HG03457 (cell line): Measurements from ENCODE around the gene P2RX7.

ENCODE experiments used
- ATAC-seq: cut with Tn5 transposase; IDR thresholded peaks from one replicate; pipeline ENCODE4 v1.9.1; 2021; ENCODE audit warnings: moderate number of reproducible peaks; ENCODE audit not compliant: unreplicated experiment

Gene P2RX7

DNA sequence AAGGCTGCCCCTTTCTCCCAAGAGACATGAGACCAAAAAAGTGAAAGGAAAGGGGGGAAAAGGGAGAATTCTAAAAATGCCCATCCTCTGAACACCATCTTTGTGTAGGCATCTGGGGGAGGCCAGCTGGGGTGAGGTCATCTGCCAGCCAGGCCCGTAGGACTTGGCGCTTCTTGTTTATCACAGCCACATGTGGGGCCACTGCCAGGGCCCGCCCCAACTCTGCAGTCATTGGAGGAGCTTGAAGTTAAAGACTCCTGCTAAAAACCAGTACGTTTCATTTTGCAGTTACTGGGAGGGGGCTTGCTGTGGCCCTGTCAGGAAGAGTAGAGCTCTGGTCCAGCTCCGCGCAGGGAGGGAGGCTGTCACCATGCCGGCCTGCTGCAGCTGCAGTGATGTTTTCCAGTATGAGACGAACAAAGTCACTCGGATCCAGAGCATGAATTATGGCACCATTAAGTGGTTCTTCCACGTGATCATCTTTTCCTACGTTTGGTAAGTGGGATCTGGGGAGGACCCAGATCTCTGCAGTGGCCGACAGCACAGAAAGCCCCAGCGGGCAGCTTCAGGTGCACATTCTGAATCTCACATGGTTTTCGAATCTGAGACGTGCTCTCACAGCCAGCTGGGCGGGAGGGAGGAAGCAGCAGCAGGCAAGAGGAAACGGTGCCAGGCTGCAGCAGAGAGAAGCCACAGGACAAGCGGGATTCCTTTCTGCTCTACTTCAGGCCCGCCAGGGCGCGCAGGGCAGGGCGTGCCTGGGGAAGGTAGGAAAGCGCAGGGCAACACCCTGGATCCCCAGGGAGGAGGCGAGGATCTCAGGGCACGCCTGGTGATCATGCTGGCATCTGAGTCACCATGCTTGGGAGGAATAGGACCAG is at the start of gene P2RX7:
P2RX7 (plus strand) TSS at position 276 of the 881 bp plus-strand sequence; CDS start at position 371, 95 bp downstream.
- ATAC-seq, result no peak

DNA sequence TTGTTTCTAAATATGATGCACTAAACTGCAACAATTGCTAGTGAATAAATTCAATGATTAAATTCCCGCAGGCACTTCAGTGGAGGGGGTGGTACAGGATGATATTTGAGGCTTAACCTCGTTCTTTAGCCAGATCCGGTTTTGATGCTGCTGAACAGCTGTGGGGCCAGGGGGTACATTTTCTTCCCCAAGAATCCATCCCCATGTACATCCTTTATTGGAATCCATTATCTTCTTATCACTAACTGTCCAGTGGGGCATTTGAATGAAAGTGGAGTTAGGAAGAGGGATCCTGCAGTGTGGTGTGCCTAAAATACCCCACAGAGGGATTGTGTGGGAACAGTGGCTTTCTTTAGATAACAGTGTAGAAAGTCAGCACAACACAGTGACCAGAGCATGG is 48.4 kb upstream of the P2RX7 start:
- no peak for ATAC-seq

- no peak for ATAC-seq
These were observed 47.6 kb upstream of the P2RX7 start for GRCh38 chr12:121085069-121085468.

- ATAC-seq, result no peak
These were observed 46.9 kb upstream of the P2RX7 start for GRCh38 chr12:121085506-121086353.

DNA sequence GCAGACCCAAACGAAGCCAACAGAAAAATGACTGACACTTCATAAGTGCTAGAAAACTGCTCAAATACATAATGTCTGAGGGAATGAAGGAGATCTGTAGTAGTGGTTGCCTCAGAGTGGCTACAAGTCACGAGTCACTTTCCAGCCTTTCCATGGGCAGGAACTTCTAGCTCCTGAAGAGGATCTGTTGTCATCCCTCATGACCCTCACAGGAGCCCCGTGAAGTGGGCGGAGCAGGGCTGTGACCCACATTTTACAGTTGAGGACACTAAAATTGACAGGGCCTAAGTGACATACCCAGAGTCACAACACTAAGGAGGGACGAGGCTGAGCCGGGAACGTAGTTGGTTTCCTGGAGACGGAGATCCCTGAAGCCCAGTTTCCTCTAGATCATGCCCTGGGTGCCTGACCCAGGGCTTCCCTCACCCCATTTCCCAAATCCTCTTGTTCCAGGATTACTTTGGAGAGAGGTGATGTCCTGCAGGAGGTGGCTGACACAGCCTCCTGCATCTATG is 45.8 kb upstream of the P2RX7 start:
- ATAC-seq, result no peak

DNA sequence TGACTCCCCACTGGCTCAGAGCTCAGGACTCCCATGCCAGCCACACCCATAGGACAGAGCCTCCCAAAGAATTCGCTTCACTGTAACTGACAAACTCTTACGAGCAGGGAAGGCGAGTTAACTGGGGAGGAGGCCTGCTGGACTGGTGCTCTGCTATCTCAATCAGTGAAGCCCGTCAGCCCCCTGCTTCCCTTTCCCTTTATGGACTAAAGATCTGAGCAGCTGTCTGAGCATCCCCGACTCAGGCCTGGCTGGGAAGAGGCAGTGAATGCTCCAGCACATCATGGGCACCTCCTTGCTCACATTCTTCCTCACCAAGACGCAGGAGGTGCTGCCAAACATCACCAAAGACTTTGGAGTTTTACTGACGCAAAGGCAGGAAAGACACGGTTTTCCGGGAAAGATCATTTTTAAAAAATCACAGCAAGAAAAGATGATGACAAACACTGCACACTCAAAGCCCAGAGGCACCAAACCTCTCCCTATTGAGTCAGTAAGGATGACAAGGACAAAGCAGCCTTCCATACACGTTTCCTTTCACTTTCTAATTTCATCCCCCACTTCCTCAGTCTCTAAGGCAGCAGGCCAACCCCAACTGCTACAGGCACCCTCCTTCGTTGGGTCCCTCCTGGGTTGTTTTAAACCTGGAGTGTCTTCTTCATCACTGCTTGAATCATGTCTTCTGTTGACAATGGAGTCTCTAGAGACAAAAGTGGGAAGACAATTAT is 45.0 kb upstream of the P2RX7 start:
- ATAC-seq, result no peak

DNA sequence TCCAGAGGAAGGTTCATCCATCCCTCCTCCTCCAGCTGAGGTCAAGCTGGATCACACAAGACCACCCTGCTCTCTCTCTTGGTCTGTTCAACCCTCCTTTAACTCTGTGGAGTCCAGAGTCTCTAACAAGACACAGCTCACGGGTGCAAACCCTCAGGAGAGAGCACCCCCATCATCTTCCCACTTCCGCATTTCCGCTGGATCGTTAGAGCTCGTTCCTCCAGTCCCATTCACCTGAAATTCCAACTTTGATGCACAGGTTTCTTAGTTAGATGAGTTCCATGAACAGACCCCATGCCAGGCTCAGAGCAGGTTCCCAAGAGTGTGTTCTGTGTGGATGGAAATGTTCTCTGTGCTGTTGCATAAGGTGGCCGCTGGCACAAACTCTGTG is 44.5 kb upstream of the P2RX7 start:
- no peak for ATAC-seq

DNA sequence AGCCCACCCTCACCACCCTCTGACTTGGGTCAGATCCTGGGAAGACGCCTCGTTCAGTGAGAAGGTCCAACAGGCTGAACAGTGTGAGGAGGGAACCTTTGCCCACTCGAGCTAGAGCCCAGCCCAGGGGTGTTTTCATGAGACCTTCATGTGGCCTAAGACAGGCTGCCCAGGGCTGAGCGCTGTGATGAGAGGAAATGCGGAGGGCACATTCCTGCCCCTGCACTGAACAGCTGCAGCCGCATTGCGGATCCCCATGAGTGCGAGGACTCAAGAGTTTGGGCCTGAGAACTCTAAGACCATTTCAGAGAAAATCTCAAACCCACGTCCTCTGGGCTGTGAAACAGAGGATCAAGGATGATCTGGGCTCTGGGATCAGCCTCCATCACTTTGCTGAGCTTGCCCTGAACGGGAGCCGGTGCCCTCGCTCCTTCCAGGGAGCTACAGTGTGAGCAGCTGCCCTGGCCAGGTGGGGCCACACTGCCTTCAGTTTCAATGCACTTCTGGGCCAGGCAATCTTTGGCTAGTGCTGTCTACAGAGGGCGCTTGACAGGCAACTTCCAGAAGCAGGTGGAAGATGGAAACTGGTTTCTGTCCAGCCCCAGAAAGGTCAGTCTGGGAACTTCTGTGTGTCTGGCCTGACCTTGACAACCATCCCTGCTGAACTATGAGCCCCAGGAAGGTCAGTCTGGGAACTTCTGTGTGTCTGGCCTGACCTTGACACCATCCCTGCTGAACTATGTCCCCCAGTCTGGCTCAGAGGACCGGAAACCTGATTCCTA is 43.5 kb upstream of the P2RX7 start:
- no peak for ATAC-seq

DNA sequence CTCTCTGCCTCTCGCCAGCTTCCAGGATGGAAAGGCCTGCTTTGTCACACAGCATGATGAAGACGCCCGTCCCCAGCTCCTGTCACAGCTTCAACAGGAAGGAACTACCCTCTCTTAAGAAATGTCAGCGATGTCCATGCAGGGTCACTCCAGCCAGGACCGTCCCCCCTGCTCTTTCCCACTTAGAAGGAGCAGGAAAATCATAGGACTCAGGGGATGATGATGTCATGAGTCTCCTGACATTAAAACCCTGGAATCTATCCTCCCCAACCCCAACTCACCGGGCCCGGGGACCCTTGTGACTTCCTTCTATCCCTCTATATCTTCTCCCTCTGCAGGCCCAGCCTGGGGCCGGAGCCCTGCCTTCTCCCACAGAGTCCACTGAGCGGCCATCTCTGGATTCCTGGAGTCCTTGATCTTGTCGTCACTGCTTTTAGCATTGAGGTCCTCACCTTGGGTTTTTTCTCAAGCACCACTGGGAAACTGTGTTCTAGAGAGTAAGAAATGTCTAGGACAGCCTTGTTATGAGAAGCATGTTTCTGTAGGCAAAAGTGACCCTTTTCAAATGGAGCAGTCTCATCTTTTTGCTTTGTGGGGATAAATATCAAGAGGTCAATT is 42.8 kb upstream of the P2RX7 start:
- ATAC-seq, result no peak

DNA sequence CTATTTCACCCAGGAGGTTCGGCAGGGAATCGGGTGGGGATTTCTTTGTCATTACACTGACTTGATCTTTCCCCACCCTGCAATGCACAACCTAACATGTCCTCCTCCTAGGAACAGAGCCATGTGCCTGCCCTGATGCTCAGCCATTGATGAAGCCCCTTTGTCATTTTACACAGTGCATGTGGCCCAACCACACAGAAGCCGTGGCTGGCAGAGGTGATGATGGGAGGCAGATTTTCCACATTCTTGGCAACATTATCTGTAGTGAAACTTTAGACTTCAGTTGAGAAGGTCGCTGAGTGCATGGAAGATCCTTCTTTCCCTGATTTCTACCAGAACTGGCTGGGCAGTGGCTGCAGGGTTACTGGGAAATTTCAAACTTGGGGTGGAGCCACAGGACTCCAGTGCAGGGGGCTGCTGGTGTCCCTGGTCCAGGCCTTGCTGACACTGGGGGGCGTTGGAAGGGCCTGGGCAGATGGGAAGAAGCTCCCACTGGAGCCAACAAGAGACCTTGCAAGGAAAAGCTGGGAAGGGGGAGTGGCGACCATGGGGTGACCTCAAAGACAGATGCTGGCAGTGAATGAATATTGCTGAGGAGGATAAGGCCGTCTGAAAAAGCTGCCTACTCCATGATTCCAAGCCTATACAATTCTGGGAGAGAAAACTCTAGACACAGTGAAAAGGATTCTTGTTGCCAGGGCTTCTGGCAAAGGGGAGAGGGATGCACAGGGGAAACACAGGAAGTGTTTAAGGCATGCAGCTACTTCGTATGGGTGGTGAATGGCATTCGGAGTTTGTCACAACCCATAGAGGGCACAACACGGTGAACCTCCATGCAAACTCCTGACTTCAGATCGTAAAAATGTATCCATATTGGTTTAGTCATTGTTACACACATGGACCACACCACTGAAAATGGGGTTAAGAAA is 41.8 kb upstream of the P2RX7 start:
- ATAC-seq, result no peak

DNA sequence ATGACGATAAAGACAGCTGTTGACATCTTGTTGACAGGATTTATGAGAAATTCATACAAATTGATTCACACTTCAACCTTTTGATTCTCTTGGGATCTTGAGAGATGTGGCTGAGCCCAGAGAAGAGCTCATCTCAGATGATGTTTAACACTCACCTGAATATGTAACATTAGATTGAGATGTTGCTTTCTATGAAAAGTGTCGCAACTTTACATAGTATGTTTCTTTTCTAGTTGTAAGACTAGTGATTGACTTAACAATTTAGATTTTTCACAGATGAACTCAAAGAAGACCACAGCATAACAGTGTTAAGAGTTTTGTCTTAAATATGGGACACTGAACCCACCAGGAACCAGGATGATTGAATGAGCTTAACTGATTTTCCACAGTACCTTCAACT is 40.6 kb upstream of the P2RX7 start:
- ATAC-seq, result no peak

GRCh38 chr12:121093487-121093891 is 39.2 kb upstream of the P2RX7 start:
- ATAC-seq, result no peak

- no peak for ATAC-seq
These were observed 37.0 kb upstream of the P2RX7 start for GRCh38 chr12:121095544-121096198.

GRCh38 chr12:121096199-121096798 is 36.4 kb upstream of the P2RX7 start:
- ATAC-seq, result no peak

DNA sequence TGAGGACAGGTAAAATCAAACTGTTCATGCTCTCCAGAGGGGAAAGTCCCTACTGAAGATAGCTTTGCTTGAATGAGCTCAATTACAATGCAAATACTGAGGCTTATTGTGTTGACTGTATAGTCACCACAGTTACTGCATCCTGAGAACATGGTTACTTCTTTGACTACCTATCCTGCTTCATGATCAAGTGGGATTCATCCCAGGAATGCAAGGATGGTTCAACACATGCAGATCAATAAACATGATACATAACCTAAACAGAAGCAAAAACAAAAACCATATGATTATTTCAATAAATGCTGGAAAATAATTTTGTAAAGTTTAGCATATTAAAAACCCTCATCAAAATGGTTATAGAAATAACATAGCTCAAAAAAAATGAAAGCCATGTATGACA is 32.9 kb upstream of the P2RX7 start:
- ATAC-seq, result no peak

GRCh38 chr12:121102307-121102706 is 30.4 kb upstream of the P2RX7 start:
- ATAC-seq, result no peak

DNA sequence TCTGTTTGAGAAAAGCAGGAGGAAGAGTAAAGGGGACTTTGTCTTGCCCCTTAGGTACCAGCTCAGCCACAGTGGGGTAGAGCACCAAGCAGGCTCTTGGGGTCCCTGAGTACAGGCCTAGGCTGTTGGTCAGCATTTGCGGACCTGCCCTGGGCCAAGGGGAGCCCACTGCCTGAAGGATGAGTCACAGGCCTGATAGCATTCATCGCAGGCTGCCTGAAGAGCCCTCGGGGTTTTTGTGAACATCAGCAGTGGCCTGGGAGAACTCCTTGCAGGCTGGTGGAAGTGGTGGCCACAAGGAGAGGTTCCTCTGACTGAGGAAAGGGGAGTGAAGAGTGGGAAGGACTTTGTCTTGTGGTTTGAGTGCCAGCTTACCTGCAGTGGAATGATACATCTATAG is 25.0 kb upstream of the P2RX7 start:
- no peak for ATAC-seq

DNA sequence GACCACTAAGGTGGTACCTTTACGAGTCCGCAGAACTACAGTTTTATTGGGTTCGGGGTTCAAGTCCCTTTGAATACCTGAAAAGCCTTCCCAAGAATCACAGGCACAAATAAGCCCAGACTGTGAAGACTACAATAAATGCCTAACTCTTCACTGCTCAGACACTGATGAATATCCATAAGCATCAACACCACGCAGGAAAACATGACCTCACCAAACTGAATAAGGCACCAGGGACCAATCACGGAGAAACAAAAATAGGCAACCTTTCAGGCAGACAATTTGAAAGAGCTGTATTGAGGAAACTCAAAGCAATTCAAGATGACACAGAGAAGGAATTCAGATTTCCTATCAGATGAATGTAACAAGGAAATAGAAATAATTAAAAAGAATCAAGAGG is 24.2 kb upstream of the P2RX7 start:
- ATAC-seq, result no peak
